HG02981 (cell line): ENCODE data around the gene NGEF.

Source experiments
- ATAC-seq: cut with Tn5 transposase; IDR thresholded peaks from one replicate; pipeline ENCODE4 v1.9.1; 2021; ENCODE audit warnings: mild to moderate bottlenecking, moderate library complexity; ENCODE audit not compliant: unreplicated experiment

NGEF gene

GRCh38 chr2:233047206-233047605 is 34.1 kb upstream of the NGEF start:
- no peak for ATAC-seq

GRCh38 chr2:233044974-233045605 is 32.0 kb upstream of the NGEF start:
- ATAC-seq = no peak

- ATAC-seq = no peak
Observed at GRCh38 chr2:233042549-233042948, 29.5 kb upstream of the NGEF start.

- no peak for ATAC-seq
Observed at GRCh38 chr2:233041722-233042323, 28.8 kb upstream of the NGEF start.

- ATAC-seq = no peak
Observed at GRCh38 chr2:233040571-233040970, 27.5 kb upstream of the NGEF start.

GRCh38 chr2:233039846-233040530 is 26.9 kb upstream of the NGEF start:
- no peak for ATAC-seq

- ATAC-seq = no peak
Observed at GRCh38 chr2:233039212-233039845, 26.3 kb upstream of the NGEF start.

GRCh38 chr2:233037078-233037477 is 24.0 kb upstream of the NGEF start:
- ATAC-seq = no peak

GRCh38 chr2:233036162-233036838 is 23.2 kb upstream of the NGEF start:
- ATAC-seq = no peak

GRCh38 chr2:233035426-233036161 is 22.5 kb upstream of the NGEF start:
- ATAC-seq = no peak

GRCh38 chr2:233034091-233034882 is 21.2 kb upstream of the NGEF start:
- ATAC-seq = no peak

GRCh38 chr2:233033672-233034071 is 20.6 kb upstream of the NGEF start:
- ATAC-seq = no peak

GRCh38 chr2:233032551-233033320 is 19.7 kb upstream of the NGEF start, which contains the start of gene NEU2:
Gene NEU2 (plus strand): TSS chr2:233032672. CDS start chr2:233032672, 0 bp downstream.
- no peak for ATAC-seq

- no peak for ATAC-seq
Observed at GRCh38 chr2:233031556-233032500, 18.8 kb upstream of the NGEF start.

- ATAC-seq = no peak
Observed at GRCh38 chr2:233029321-233029720, 16.3 kb upstream of the NGEF start.

GRCh38 chr2:233026198-233026813 is 13.2 kb upstream of the NGEF start:
- ATAC-seq = no peak

- ATAC-seq = no peak
Observed at GRCh38 chr2:233025706-233026105, 12.7 kb upstream of the NGEF start.
